Measurements from ENCODE around the gene ACBD6.
A peak's percentile ranks its signal among the peaks of the same experiment; 100 is the strongest.

ACBD6 gene

DNA sequence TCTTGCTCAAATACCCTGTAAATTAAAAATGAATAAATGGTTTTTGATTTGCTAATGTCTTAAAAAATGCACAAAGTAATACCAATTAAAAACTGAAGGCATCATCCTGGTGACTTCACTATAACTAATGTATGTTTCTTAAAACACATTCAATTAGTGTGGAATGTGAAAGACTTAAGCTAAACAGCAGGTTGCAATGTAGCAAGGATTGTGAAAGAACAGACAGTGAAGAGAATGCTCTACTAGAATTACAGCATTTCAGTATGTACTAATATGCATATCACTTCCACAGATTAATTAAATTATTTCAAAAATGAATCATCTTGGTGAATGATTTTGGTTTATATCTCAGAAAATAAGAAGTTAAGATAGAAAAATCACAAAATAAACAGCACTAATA, 216.0 kb downstream of the ACBD6 start:
- DNase-seq = no peak
- in situ Hi-C loops (cut with MboI; ENCODE audit: low pct_unique_long_range_greater_than_20kb, low sequenced_read_pairs) = no loop called here

GRCh38 chr1:180283098-180283497, 219.3 kb downstream of the ACBD6 start:
- DNase-seq = no peak
- in situ Hi-C loops (cut with MboI; ENCODE audit: low pct_unique_long_range_greater_than_20kb, low sequenced_read_pairs) = no loop called here

DNA sequence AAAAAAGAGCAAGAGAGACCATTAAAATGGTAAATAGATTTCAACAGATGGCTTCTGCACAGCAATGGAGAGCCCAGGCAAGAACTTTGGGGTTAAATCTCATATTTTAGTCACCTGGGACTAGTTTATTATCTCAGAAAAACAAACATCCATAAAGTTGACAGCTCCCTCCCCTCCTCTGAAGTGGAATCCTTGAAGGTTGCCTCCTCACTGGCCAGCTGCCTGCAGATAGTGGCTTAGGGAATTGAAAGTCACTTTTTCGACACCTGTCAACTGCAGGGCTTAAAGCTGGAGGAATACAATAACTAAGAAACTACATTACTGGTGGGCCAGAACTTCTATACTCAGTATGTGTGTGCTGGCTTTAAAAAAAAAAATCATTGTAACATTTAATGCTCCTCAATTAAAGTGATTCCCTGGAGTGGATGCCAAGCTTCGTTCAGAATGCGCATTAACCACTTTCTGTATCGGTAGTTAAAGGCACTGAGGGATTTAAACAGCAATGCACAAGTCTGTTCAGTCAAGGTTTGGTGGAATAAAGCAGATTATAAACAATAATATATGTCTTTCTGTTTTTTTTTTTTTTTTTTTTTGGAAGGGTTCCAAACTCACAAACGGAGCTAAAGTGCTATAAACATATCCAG, 219.9 kb downstream of the ACBD6 start:
- in situ Hi-C loops (cut with MboI; ENCODE audit: low pct_unique_long_range_greater_than_20kb, low sequenced_read_pairs) = no loop called here
- no peak for DNase-seq

DNA sequence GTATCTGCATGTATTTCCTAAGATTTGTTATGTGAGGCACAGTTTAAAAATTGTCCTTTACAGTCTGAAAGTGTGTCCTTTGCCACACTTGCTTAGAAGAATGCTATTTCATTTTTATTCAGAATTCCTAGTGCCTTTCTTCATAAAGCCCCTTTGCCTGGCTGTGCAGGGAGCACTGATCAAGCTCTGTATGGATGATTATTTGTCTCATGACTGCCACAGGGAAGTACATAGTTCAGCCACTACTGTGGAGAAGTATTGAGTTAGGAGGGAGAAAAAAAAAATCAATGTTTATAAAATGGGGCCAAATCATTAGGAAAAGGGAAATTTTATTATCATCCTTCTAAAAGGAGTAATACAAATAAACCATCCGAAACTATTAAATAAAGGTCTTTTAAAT, 220.9 kb downstream of the ACBD6 start:
- in situ Hi-C loops (cut with MboI; ENCODE audit: low pct_unique_long_range_greater_than_20kb, low sequenced_read_pairs) = no loop called here
- no peak for DNase-seq

DNA sequence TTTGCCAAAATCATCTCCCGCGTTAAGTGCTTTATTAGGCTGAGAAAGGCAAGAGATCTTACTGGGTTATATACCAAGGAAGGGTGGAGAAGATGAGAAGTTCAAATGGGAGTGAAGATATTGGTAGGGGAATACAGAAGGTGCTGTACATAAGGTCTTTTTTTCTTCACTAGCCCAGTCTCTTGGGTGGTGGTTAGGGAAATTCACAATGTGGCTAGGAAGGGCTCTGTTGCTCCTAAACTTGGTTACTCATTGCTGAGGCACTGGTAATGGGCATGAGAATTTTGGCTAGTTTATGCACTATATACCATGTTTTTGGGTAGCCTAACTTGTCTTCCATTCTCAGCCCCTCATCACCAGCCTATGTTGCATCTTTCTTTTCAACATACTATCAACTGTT, 221.8 kb downstream of the ACBD6 start:
- no peak for DNase-seq
- in situ Hi-C loops (cut with MboI; ENCODE audit: low pct_unique_long_range_greater_than_20kb, low sequenced_read_pairs) = no loop called here

GRCh38 chr1:180279651-180280050, 222.7 kb downstream of the ACBD6 start:
- in situ Hi-C loops (cut with MboI; ENCODE audit: low pct_unique_long_range_greater_than_20kb, low sequenced_read_pairs) = no loop called here
- no peak for DNase-seq

DNA sequence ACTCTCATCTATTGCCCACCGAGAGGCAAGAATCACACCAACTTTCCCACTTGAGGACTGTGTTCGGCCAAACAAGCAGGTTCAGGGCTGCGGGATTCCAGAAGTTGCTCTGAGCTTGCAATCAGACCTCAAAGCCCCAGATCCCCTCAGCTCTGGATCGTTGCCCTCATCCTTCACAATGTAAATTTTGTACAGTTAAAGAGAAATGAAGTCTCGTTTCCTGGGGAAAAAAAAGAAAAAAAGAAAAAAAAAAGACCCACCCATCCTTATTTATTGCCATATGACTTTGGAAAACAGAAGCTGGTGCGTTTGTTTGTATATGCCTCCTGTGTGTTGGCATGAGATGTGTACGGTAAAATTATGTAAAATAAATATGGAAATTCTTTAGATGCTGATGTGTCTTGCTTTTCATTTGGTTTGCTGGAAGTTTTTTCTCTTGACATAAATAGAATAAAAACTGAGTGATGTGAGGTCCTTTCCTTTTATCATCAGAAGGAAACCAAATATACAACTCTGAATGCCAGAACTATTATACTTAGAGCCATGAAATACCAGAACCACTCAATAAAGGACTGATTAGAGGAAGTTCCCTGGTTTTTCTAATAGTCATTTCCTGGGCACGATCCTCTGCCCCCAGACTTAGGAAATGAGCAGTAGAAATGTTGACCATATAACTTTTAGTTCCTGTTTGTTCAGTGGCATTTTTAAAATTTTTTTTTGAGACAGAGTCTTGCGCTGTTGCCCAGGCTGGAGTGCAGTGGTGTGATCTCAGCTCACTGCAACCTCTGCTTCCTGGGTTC, 223.6 kb downstream of the ACBD6 start:
- in situ Hi-C loops (cut with MboI; ENCODE audit: low pct_unique_long_range_greater_than_20kb, low sequenced_read_pairs) = no loop called here
- DNase-seq = peak; percentile 64

GRCh38 chr1:180278194-180278515, 224.2 kb downstream of the ACBD6 start:
- no peak for DNase-seq
- in situ Hi-C loops (cut with MboI; ENCODE audit: low pct_unique_long_range_greater_than_20kb, low sequenced_read_pairs) = no loop called here

- in situ Hi-C loops (cut with MboI; ENCODE audit: low pct_unique_long_range_greater_than_20kb, low sequenced_read_pairs) = no loop called here
Measured at GRCh38 chr1:180277476-180278193, 224.7 kb downstream of the ACBD6 start.

DNA sequence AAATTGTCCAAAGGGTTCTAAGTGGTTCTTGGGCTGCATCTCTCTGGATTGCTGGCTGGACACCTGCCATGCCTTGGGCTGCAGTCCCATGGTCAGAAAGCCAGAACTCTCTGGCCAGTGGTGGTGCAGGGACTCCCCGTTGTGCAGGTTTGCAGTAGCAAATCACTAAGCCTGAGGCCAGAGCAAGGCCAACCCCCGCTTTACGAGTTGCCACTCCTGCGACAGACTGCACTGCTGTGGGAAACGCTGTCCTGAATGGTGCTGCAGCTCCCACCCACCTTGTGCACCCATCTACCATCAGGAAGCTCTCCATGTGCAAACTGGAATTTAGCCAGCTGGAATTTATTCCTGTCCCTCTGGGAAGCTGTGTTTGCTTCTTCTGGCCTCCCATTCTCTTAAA, 226.7 kb downstream of the ACBD6 start:
- in situ Hi-C loops (cut with MboI; ENCODE audit: low pct_unique_long_range_greater_than_20kb, low sequenced_read_pairs) = no loop called here
- DNase-seq = no peak

More at GRCh38 chr1:180277476-180278193, 224.7 kb downstream of the ACBD6 start:
- no peak for DNase-seq

- in situ Hi-C loops (cut with MboI; ENCODE audit: low pct_unique_long_range_greater_than_20kb, low sequenced_read_pairs) = no loop called here
- no peak for DNase-seq
Measured at GRCh38 chr1:180274221-180274620, 228.2 kb downstream of the ACBD6 start.

DNA sequence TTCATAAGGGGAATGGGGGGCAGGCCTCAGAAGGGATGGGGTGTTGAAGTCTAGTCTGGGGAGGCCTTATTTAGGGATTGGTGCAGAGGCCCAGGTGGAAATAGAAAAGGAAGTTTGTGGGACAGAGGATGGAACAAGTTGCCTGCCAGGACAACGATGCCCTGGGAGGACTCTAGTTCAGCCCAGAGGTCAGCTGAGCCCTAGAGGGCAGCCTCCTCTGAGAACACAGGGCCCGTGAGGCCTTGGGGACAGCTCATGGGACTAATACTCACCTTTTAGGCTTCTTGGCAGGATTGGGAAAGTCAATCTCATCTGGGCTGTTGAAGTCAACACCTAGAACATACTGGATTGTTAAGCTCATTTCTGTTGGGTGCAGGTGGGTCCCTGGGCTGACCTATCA, 229.3 kb downstream of the ACBD6 start:
- in situ Hi-C loops (cut with MboI; ENCODE audit: low pct_unique_long_range_greater_than_20kb, low sequenced_read_pairs) = no loop called here
- DNase-seq = no peak

DNA sequence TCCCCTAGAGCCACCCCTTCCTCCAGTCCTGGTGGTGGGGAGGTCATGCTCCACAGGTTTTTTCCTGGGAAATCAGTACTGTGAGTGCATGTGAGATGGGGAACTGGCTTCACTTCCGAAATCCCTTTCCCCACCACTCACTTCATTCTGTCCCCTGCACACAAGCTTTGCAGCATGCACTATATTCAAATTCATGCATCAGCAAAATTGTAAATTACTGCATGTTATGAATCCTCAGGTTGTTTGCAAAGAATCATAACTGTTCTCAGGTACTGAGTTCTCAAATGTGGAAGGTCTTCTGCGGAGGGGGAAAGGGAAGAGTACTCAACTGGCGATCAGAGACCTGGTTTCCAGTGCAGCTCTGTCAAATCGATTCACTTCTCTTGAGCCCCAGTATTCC, 230.0 kb downstream of the ACBD6 start:
- DNase-seq = no peak
- in situ Hi-C loops (cut with MboI; ENCODE audit: low pct_unique_long_range_greater_than_20kb, low sequenced_read_pairs) = no loop called here

DNA sequence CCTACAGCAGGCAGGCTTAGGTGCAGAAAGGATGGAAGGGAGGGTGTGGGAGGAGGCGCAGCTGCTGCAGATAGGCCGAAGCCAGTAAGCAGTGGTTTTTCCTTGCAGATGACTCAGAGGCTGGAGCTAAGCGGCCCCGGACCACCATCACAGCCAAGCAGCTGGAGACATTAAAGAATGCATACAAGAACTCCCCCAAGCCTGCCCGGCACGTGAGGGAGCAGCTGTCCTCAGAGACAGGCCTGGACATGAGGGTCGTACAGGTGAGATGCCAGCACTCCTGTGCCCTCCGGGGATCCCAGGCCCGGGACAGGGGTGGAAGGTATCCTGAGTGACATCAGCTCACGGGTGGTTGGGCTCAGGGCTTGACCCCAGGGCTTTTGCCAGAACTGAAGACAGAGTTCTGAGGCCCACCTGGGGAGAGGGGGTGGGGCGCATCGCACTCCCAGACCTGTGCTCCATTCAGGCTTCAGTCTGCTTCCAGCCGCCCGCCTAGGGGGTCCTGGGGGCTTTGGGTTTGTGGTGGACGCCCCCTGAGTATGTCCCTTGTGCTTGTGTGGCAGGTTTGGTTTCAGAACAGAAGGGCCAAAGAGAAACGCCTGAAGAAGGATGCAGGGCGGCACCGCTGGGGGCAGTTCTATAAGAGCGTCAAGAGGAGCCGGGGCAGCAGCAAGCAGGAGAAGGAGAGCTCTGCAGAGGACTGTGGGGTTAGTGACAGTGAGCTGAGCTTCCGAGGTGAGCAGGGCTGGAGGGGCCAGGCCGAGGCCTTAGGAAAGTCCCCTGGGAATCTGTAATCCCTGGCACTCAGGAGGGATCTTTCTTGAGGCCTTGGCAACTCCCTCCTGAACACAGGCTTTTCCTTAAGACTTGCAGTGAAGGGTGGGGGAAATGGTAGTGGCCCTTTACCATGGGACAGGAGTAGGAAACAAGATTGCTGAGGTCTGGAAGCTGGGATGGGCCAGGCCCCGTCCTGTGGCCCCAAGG, 230.8 kb downstream of the ACBD6 start:
- no peak for DNase-seq
- in situ Hi-C loops (cut with MboI; ENCODE audit: low pct_unique_long_range_greater_than_20kb, low sequenced_read_pairs) = no loop called here

GRCh38 chr1:180270530-180271271, 231.7 kb downstream of the ACBD6 start:
- DNase-seq = no peak
- in situ Hi-C loops (cut with MboI; ENCODE audit: low pct_unique_long_range_greater_than_20kb, low sequenced_read_pairs) = no loop called here

DNA sequence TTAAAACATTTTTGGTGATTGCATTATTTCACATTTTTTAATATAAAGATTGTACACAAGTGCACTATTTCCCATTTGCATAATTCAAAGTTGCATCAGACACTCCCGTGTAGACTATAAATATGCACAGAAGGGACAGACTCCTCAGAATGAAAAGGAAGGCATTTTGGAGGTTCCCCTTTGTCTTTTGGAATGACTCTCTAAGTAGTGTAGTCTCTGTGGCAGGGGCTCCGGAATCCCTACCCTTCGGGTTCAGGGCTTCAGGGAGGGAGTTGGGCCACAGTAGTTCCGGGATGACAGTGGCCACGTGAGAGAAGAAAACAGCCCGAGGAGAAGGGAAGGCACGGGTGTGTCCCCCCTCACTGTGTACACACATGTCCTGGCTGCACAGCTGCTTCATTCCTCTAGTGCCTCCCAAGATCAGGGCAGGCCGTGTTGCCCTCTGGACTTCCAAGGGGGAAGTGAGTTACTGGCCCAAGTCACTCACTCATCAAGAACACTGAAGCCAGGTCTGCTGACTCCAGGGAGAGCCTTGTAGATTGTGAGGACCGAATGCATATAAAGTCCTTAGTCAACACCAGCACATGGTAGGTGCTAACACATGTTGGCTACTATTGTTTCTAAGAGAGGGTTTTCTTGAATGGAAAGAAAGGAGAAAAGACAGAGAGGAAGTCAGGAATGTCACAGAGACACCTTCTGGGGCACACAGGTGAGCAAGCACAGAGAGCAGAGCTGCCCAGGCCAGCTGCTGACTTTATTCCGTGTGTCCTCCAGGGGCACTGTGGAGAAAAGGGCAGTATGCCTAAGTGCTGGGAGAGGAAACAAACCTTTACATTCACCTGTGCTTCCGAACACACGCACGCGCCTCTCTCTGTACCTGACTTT, 232.5 kb downstream of the ACBD6 start:
- in situ Hi-C loops (cut with MboI; ENCODE audit: low pct_unique_long_range_greater_than_20kb, low sequenced_read_pairs) = no loop called here
- DNase-seq = no peak

GRCh38 chr1:180268556-180269075, 233.8 kb downstream of the ACBD6 start:
- in situ Hi-C loops (cut with MboI; ENCODE audit: low pct_unique_long_range_greater_than_20kb, low sequenced_read_pairs) = no loop called here
- DNase-seq = no peak

Data from KBM-7 (cell line).